GM21723 (cell line): ENCODE measurements around the gene CCL14.
"Not testable (repeated sequence)": the region's sequence is repeated elsewhere in the genome, so short reads cannot be mapped to it uniquely, and the experiment has no call there.

ENCODE experiments used
- ATAC-seq: cut with Tn5 transposase; IDR thresholded peaks from one replicate; pipeline ENCODE4 v1.9.1; 2021; ENCODE audit warnings: mild to moderate bottlenecking, moderate library complexity; ENCODE audit not compliant: unreplicated experiment

The CCL14 gene

DNA sequence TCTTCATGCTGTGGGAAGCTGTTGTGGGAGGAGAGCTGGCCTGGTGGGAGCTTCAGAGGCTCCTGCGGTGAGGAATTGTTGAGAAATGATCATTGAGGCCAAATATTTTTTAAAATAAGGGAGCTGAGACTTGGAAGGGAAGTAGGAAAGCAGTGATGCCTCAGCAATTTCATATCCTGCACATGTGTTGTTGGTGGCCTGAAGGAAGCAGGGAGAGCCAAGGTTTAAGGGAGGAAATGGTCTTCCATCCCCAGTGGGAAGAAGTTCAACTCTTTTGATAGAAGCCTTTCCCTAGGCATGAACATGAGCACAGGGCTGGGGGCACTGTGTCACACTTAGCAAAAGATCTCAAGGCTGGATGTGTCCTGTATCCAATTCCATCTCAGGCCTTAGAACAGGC lies at the start of gene CCL14:
Gene CCL14, minus strand, starts transcription at position 87 of the 400 bp plus-strand sequence. Its CDS starts 80 bp downstream, at position 7.
- ATAC-seq: no peak

DNA sequence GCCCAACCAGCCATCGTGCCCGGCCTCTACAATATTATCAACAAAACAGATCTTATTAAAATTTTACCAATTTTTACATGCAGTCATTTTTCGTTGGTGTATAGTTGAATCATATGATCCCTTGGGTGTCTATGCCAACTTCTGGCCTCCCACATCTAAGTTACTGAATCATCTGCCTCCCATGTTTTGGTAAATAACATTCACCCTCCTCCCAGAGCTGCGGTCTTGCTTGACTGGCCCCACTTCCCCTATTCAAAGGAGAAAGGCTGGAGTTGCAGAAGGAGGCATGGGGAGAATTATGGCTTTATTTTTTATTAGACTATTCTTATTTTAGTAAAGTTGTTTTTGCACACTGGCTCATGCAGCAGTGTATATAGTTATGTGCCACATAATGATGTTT lies 49.7 kb upstream of the CCL14 start:
- ATAC-seq: no peak

GRCh38 chr17:36034127-36034526 lies 47.6 kb upstream of the CCL14 start:
- ATAC-seq: no peak

- no peak for ATAC-seq
Observed at GRCh38 chr17:36030956-36031355, 44.4 kb upstream of the CCL14 start.

- no peak for ATAC-seq
Observed at GRCh38 chr17:36027761-36028160, 41.2 kb upstream of the CCL14 start.

- ATAC-seq: no peak
Observed at GRCh38 chr17:36024106-36024869, 37.8 kb upstream of the CCL14 start.

DNA sequence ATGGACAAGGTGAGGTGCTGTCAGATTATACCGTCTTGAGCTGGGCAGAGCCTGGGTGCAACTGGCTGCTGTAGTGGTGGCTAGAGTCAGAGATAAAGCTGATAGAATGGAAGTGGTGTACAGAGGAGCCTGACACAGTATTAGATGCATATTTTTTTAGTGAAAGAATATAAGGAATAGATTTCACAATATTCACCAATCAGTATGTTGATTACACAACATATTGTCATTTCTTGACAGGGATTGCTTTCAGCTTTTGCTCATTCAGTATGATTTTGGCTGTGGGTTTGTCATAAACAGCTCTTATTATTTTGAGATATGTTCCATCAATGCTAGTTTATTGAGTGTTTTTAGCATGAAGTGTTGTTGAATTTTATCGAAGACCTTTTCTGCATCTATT lies 32.9 kb upstream of the CCL14 start:
- ATAC-seq: no peak

DNA sequence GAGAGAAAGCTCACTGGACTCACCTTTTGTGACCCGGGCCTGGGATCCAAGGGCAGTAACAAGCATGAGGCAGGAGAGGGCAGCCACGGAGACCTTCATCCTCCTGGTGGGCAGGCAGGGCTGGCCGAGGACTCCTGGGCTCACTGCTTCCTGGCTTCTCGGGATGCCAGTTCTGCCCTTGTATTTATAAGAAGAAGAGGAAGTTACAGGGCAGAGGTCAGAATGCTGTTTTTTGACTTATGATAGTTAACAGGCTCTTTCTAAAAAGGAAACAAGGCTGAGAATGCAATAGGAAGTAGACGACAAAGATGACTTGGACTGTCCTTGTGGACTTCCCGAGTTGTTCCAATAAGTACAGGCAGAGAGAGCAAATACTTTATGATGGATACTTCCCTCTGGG lies 31.3 kb upstream of the CCL14 start, which contains the start of gene CCL23:
Gene CCL23, minus strand, starts transcription at position 174 of the 400 bp plus-strand sequence. Its CDS starts 75 bp downstream, at position 99.
- no peak for ATAC-seq

GRCh38 chr17:36016555-36016954 lies 30.0 kb upstream of the CCL14 start:
- no peak for ATAC-seq

DNA sequence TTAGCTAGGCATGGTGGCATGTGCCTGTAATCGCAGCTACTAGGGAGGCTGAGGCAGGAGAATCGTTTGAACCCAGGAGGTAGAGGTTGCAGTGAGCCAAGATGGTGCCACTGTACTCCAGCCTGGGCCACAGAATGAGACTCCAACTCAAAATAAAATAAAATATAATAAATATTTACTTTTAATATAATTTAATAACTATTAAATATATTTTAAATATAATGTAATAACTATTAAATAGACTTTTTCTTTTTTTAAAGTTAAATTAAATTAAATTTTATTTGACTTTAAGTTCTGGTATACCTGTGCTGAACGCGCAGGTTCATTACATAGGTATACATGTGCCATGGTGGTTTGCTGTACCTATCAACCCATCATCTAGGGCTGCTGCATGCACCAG lies 29.4 kb upstream of the CCL14 start:
- not testable (repeated sequence) for ATAC-seq

GRCh38 chr17:36014946-36015345 lies 28.4 kb upstream of the CCL14 start:
- ATAC-seq: no peak

- ATAC-seq: no peak
Observed at GRCh38 chr17:36011201-36011600, 24.7 kb upstream of the CCL14 start.

DNA sequence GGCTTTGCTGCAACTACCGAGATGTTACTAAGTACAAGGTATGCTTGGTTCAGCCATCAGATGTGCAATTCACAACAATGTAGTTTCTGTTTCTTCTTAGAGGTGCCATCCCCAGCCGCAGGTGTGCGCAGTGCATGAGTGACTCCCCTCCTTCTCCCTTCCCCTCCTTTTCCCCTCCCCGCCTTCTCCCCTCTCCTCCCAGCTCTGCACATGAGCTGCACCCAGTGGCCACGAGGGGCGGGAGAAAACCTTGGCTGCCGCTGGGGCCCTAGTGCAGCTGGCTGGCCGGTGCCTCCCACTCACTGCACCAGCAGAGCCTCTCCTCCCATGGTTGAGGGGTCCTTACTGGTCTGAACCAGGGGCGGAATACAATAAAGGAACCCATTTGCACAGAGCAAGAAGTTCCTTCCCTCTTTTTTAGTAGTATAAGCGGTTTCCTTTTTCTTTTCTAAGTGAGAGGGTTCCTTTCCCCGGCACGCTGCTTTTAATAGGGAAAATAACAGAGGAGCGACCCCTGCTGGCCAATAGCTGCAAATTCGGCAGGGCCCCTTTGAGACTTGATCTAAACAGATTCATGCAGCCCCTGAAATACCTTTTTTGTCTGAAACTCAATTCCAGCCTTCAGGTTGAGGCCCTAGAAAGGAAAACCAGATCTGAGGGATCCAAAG lies 22.6 kb upstream of the CCL14 start:
- no peak for ATAC-seq

DNA sequence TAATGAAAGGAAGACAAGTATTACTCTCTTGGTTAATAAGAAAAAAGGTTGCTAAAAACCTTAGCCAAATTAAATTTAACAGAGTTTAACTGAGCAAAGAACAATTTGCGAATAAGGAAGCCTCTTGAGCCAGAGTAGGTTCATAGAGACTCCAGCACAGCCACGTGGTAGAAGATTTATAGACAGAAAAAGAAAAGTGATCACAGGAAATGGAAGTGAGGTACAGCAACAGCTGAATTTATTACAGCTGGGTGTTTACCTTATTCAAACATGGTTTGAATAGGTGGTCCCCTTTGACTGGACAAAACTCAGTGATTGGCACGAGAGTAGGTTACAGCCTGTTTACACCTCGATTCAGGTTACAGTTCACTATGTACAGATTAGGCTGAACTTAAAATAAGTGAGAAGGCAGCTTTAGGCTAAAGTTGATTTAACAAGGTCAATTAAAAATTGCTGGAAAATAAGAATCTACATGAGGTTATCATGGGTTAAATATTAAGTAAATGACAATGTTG lies 18.1 kb upstream of the CCL14 start:
- ATAC-seq: no peak

DNA sequence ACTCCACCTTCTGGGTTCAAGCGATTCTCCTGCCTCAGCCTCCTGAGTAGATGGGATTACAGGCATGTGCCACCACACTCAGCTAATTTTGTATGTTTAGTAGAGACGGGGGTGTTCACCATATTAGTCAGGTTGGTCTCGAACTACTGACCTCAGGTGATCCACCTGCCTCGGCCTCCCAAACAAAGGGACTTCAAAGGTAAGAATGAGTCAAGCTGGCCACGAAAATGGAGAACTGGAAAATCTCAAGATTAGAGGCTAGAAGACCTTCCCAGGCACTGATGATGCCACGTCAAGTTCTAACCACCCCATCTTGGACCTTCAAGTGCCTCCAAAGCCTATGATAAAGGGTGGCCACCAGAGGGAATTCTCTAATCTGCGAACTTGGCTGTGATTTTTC lies 16.1 kb upstream of the CCL14 start:
- ATAC-seq: no peak

DNA sequence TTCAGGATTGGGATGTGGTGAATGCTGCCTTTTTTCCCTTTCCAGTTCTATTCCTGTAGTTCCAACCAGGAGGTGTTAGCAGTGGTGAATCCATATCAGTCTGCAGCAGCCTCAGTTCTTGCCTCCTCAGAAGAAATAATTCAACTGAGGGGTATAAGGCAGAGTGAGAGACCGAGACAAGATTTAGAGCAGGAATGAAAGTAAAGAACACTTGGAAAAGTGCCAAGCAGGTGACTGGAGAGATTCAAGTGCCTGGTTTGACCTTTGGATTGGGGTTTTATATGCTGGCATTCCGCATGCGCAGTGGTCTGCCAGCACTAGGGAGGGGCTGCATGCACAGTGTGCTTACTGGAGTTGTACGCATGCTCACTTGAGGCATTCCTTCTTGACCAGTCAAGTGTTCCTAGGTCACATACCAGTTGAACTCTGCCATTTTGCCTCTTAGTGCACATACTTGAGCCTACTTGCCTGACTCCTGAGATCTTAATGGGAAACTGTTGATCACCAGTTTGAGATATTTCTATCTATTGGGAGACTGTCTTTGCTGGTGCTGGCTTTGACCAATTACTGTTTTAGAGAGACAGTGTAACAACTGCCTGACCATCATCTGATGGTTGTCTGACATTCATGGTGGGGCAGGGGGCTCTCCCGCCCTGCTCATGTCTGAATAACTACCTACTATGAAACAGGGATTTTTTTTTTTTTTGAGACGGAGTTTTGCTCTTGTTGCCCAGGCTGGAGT lies 15.5 kb upstream of the CCL14 start:
- no peak for ATAC-seq

GRCh38 chr17:36001110-36001771 lies 14.7 kb upstream of the CCL14 start, which contains the start of gene CCL15:
CCL15 (minus strand) TSS chr17:36001553; CDS start chr17:36001492, 61 bp downstream.
- ATAC-seq: no peak

- ATAC-seq: no peak
Observed at GRCh38 chr17:36000732-36001109, 14.2 kb upstream of the CCL14 start.

- no peak for ATAC-seq
Observed at GRCh38 chr17:35998756-35999155, 12.2 kb upstream of the CCL14 start.

DNA sequence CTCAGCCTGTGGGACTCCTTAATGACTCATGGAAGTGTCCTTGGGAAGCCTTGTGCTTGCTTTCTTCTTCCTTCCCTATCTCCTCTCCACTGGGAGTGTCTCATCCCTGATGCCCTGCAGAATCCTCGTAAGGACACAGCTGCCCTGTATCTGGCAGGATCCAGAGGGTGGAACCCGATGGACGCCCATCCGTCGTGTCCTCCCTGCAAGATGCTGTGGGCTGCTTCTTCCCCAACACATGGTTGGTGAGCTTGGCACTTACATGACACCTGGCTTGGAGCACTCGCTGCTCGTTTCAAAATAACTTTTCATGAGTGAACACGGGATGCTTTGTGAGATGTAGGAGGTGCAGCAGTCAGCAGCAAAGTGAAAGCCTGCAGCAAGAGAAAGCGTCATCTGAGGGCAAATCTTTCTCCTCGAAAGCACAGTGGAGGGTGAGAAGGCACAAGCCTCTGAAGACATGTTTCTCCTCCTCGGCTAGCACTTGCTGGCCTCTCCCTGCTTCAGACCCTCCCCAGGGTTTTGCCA lies 11.6 kb upstream of the CCL14 start:
- no peak for ATAC-seq

GRCh38 chr17:35995346-35995745 lies 8.8 kb upstream of the CCL14 start:
- not testable (repeated sequence) for ATAC-seq
